T follicular helper cell (primary cell): ENCODE data around the gene FBLN5.
A peak's percentile ranks its signal among the peaks of the same experiment; 100 is the strongest.
"Not testable (repeated sequence)": the region's sequence is repeated elsewhere in the genome, so short reads cannot be mapped to it uniquely, and the experiment has no call there.

ENCODE experiments used
- DNase-seq: peaks from one replicate; pipeline ENCODE4 v3.0.0-alpha.2; 2020; ENCODE audit warnings: low read depth

Gene FBLN5

GRCh38 chr14:91885113-91885712 lies 62.3 kb downstream of the FBLN5 start:
- DNase-seq: no peak

GRCh38 chr14:91884664-91885063 lies 62.8 kb downstream of the FBLN5 start:
- DNase-seq: no peak

GRCh38 chr14:91883753-91884152 lies 63.7 kb downstream of the FBLN5 start:
- DNase-seq: no peak

GRCh38 chr14:91882776-91883175 lies 64.7 kb downstream of the FBLN5 start:
- no peak for DNase-seq

GRCh38 chr14:91882369-91882768 lies 65.1 kb downstream of the FBLN5 start:
- DNase-seq: no peak

GRCh38 chr14:91879196-91879595 lies 68.3 kb downstream of the FBLN5 start:
- no peak for DNase-seq

- no peak for DNase-seq
Observed at GRCh38 chr14:91878274-91878673, 69.2 kb downstream of the FBLN5 start.

GRCh38 chr14:91877376-91877915 lies 70.0 kb downstream of the FBLN5 start:
- no peak for DNase-seq

- DNase-seq: no peak
Observed at GRCh38 chr14:91876492-91876891, 71.0 kb downstream of the FBLN5 start.

- DNase-seq: no peak
Observed at GRCh38 chr14:91875525-91876286, 71.8 kb downstream of the FBLN5 start.

- peak; percentile 74 for DNase-seq
Observed at GRCh38 chr14:91873471-91874415, 73.8 kb downstream of the FBLN5 start.

- DNase-seq: peak; percentile 61
Observed at GRCh38 chr14:91872517-91873470, 74.7 kb downstream of the FBLN5 start.

GRCh38 chr14:91872011-91872501 lies 75.4 kb downstream of the FBLN5 start:
- peak; percentile 52 for DNase-seq

- not testable (repeated sequence) for DNase-seq
Observed at GRCh38 chr14:91871401-91871800, 76.1 kb downstream of the FBLN5 start.

GRCh38 chr14:91870890-91871289 lies 76.6 kb downstream of the FBLN5 start:
- DNase-seq: no peak

GRCh38 chr14:91870001-91870400 lies 77.5 kb downstream of the FBLN5 start:
- peak; percentile 66 for DNase-seq

GRCh38 chr14:91869556-91869955 lies 77.9 kb downstream of the FBLN5 start:
- no peak for DNase-seq

- no peak for DNase-seq
Observed at GRCh38 chr14:91867316-91867988, 80.0 kb downstream of the FBLN5 start, which contains the start of gene TC2N. Gene TC2N, minus strand, starts transcription at chr14:91867536. Its CDS starts 53,767 bp downstream, at chr14:91813769.

- DNase-seq: no peak
Observed at GRCh38 chr14:91866511-91867295, 80.8 kb downstream of the FBLN5 start.
